Measurements from ENCODE around the gene DENR.
"Not testable (repeated sequence)": the region's sequence is repeated elsewhere in the genome, so short reads cannot be mapped to it uniquely, and the experiment has no call there.

Gene DENR

DNA sequence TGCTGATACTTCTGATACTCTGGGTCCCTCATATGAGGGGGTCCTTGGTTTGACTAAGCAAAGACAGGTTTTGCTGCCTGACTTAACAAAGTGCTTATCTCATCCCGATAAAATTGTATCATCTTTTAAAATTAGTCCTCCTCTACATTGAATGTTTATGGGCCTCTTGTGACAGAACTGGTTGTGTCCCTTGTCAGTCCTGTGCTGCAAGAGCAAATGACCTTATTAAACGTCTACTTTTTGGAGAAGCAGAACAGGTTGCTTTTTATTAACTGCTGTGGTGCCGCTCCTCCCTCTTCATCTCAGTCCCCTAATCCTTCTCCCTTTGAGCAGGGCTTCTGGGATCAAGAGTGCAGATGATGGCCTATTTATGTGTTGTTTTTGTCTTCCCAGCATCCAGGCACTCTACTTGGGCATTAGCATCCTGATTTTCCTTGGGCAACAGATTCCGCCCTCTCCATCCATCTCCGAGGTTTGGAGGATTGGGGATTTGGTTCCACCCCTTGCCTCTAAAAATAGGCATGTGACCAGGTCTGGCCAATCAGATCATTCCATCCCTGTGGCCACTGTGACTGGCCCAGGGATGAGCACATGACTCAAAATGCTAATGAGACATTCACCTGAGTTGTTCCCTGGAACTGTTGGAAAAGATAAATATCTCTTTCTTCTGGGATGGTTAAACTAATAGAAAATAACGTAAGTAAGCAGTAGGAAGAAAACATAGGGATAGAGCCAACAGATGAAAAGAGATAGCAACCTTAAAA is 2.9 kb upstream of the DENR start:
- TF ChIP-seq CTCF (IDR thresholded peaks at IDR 0.05; ENCODE audit: control insufficient read depth, insufficient read depth, low read depth, low read length, missing control alignments), result no peak

DNA sequence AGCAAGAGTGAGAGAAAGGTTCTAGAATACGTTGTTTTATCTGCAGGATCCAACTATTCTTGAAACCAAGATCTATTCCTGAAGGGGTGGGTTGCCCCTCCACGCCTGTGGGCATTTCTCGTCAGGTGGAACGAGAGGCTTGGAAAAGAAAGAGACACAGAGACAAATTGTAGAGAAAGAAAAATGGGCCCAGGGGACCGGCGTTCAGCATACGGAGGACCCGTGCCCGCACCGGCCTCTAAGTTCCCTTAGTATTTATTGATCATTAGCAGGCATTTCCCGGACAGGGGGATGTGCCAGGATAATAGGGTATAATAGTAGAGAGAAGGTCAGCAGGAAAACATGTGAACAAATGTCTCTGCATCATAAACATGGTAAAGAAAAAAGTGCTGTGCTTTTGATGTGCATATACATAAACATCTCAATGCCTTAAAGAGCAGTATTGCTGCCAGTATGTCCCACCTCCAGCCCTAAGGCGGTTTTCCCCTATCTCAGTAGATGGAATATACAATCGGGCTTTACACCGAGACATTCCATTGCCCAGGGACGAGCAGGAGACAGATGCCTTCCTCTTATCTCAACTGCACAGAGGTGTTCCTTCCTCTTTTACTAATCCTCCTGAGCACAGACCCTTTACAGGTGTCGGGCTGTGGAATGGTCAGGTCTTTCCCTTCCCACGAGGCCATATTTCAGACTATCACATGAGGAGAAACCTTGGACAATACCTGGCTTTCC is 1.7 kb upstream of the DENR start:
- DNase-seq (ENCODE audit: low read depth); H3K4me3 ChIP-seq (ENCODE audit: control insufficient read depth, low read depth, low read length): not testable (repeated sequence)

More for the DNA sequence above, 2.9 kb upstream of the DENR start:
- no peak for DNase-seq (ENCODE audit: low read depth)
- no peak overlapping the region for H3K4me3 ChIP-seq (ENCODE audit: control insufficient read depth, low read depth, low read length)

GRCh38 chr12:122753319-122753650 is 661 bp downstream of the DENR start:
- H3K4me3 ChIP-seq (ENCODE audit: control insufficient read depth, low read depth, low read length), result peak overlapping the region; percentile 87
- TF ChIP-seq CTCF (IDR thresholded peaks at IDR 0.05; ENCODE audit: control insufficient read depth, insufficient read depth, low read depth, low read length, missing control alignments), result no peak
- DNase-seq (ENCODE audit: low read depth), result no peak

- no peak for DNase-seq (ENCODE audit: low read depth)
- no peak overlapping the region for H3K4me3 ChIP-seq (ENCODE audit: control insufficient read depth, low read depth, low read length)
- no peak for TF ChIP-seq CTCF (IDR thresholded peaks at IDR 0.05; ENCODE audit: control insufficient read depth, insufficient read depth, low read depth, low read length, missing control alignments)
These were observed 2.2 kb downstream of the DENR start for GRCh38 chr12:122754790-122755189.

- H3K4me3 ChIP-seq (ENCODE audit: control insufficient read depth, low read depth, low read length), result no peak overlapping the region
- no peak for TF ChIP-seq CTCF (IDR thresholded peaks at IDR 0.05; ENCODE audit: control insufficient read depth, insufficient read depth, low read depth, low read length, missing control alignments)
- no peak for DNase-seq (ENCODE audit: low read depth)
These were observed 4.9 kb downstream of the DENR start for GRCh38 chr12:122757568-122757967.

GRCh38 chr12:122785503-122785902 is 32.9 kb downstream of the DENR start:
- DNase-seq (ENCODE audit: low read depth), result no peak
- TF ChIP-seq CTCF (IDR thresholded peaks at IDR 0.05; ENCODE audit: control insufficient read depth, insufficient read depth, low read depth, low read length, missing control alignments), result no peak

GRCh38 chr12:122788387-122788786 is 35.8 kb downstream of the DENR start:
- H3K4me3 ChIP-seq (ENCODE audit: control insufficient read depth, low read depth, low read length), result no peak overlapping the region
- no peak for TF ChIP-seq CTCF (IDR thresholded peaks at IDR 0.05; ENCODE audit: control insufficient read depth, insufficient read depth, low read depth, low read length, missing control alignments)
- peak; percentile 8 for DNase-seq (ENCODE audit: low read depth)

More at GRCh38 chr12:122785503-122785902, 32.9 kb downstream of the DENR start:
- H3K4me3 ChIP-seq (ENCODE audit: control insufficient read depth, low read depth, low read length), result no peak overlapping the region

Data from AG09309 (cell line).